Breast epithelium (tissue), 4 donors: ENCODE results near the gene C8G. TPM values are rescaled to one million over a fixed set of nuclear protein-coding genes. Genes with fewer than 3 reads are reported as not detected.

Source experiments
- DNase-seq, 2 donors: peaks; one replicate each; pipeline ENCODE4 v3.0.0-alpha.2; 2019; ENCODE audit warnings: low spot score in 2 of 2
- H3K27ac ChIP-seq, 2 donors: fragments of 200-600 bp; sonication (generic) in 1 of 2; one replicate each; pipeline ENCODE4 v1.5.1; 2016 to 2019; ENCODE audit warnings: mild to moderate bottlenecking in 1 of 2
- H3K27me3 ChIP-seq, 2 donors: fragments of 200-600 bp; sonication (generic) in 1 of 2; one replicate each; pipeline versions ENCODE4 v1.5.1 to v1.6.0; 2017 to 2019; ENCODE audit warnings: control low read depth in 1 of 2, mild to moderate bottlenecking in 1 of 2
- H3K36me3 ChIP-seq: fragments of 200-600 bp; one replicate; pipeline ENCODE4 v1.5.1; 2019
- H3K4me1 ChIP-seq, 2 donors: fragments of 200-600 bp; sonication (generic); one replicate each; pipeline ENCODE4 v1.5.1; 2016 to 2019; ENCODE audit warnings: control low read depth in 1 of 2
- H3K4me3 ChIP-seq, 3 donors: fragments of 200-600 bp; sonication (generic); 1 replicate in 2 of 3; 2 replicates in 1 of 3; pipeline ENCODE4 v1.5.1; 2016 to 2019; ENCODE audit warnings: mild to moderate bottlenecking in 3 of 3, moderate library complexity in 2 of 3
- H3K9me3 ChIP-seq, 2 donors: fragments of 200-600 bp; sonication (generic) in 1 of 2; one replicate each; pipeline ENCODE4 v1.5.1; 2016 to 2019; ENCODE audit warnings: control low read depth in 1 of 2
- CTCF ChIP-seq, 3 donors: fragments of 450-650 bp; IDR thresholded peaks; one replicate each; pipeline ENCODE4 v1.5.1; 2016 to 2017; ENCODE audit warnings: antibody characterized with exemption in 3 of 3, mild to moderate bottlenecking in 3 of 3, moderate library complexity in 3 of 3
- POLR2A ChIP-seq: fragments of 450-650 bp; IDR thresholded peaks from one replicate; pipeline ENCODE4 v1.6.1; 2016; ENCODE audit warnings: antibody characterized with exemption, mild to moderate bottlenecking, moderate library complexity
- POLR2AphosphoS5 ChIP-seq, 3 donors: sonication (generic); formaldehyde crosslinking; IDR thresholded peaks; one replicate each; pipeline ENCODE4 v1.6.1; 2017; ENCODE audit warnings: antibody characterized with exemption in 3 of 3
- intact Hi-C: fragments of 100-400 bp; cut with DNase I; formaldehyde crosslinking; loops from one replicate; pipeline ENCODE4 v1.15.1; 2023; ENCODE audit warnings: low total_unique reads
- total RNA-seq, 3 donors: library from RNA; depleted of rRNA; stranded (reverse); fragments of >200 nt; gene quantifications; one replicate each; pipeline ENCODE4 v1.1.0, GENCODE V29; 2016

C8G gene
- total RNA-seq, 3 donors from 2014 or later: not detected

GRCh38 chr9:136953771-136954269, 8.8 kb downstream of the C8G start:
- DNase-seq: no peak
- Histone ChIP-seq H3K4me3 (no peak overlapping the region), H3K9me3 (no peaks in the 10 kb centered on the region), H3K27me3 (no peaks in the 10 kb centered on the region), H3K27ac (no peak overlapping the region), H3K4me1 (peaks cover 0 to 7% of the 10 kb centered on the region in 2 donors), H3K36me3 (no peaks in the 10 kb centered on the region)
- intact Hi-C loops: no loop called here
- TF ChIP-seq POLR2AphosphoS5 (IDR thresholded peaks at IDR 0.05) (no peak), CTCF (IDR thresholded peaks at IDR 0.05) (no peak), POLR2A (no peak)

GRCh38 chr9:136954270-136955083, 9.4 kb downstream of the C8G start:
- no peak overlapping the region for H3K27ac ChIP-seq
- no peak overlapping the region for H3K4me3 ChIP-seq
- H3K4me1 ChIP-seq: peaks cover 0 to 1% of the 10 kb centered on the region in 2 donors
- no peaks in the 10 kb centered on the region for H3K9me3 ChIP-seq
- DNase-seq: no peak
- TF ChIP-seq POLR2A (no peak), CTCF (IDR thresholded peaks at IDR 0.05) (no peak)
- intact Hi-C loops: no loop called here
- no peaks in the 10 kb centered on the region for H3K27me3 ChIP-seq
- H3K36me3 ChIP-seq: no peaks in the 10 kb centered on the region

GRCh38 chr9:136955202-136955942, 10.3 kb downstream of the C8G start:
- DNase-seq: no peak
- Histone ChIP-seq H3K27me3 (no peaks in the 10 kb centered on the region), H3K9me3 (no peaks in the 10 kb centered on the region), H3K36me3 (no peaks in the 10 kb centered on the region), H3K27ac (no peak overlapping the region), H3K4me1 (no peaks in the 10 kb centered on the region), H3K4me3 (no peak overlapping the region)
- intact Hi-C loops: no loop called here
- TF ChIP-seq CTCF (IDR thresholded peaks at IDR 0.05): no peak

GRCh38 chr9:136955943-136956335, 10.9 kb downstream of the C8G start:
- Histone ChIP-seq H3K27ac (no peak overlapping the region), H3K4me1 (no peaks in the 10 kb centered on the region), H3K36me3 (no peaks in the 10 kb centered on the region), H3K4me3 (no peak overlapping the region), H3K27me3 (no peaks in the 10 kb centered on the region), H3K9me3 (no peaks in the 10 kb centered on the region)
- DNase-seq: no peak
- TF ChIP-seq CTCF (IDR thresholded peaks at IDR 0.05) (no peak), POLR2A (no peak), POLR2AphosphoS5 (IDR thresholded peaks at IDR 0.05) (no peak)
- intact Hi-C loops: no loop called here

- no peak for DNase-seq
- Histone ChIP-seq H3K9me3 (no peaks in the 10 kb centered on the region), H3K4me1 (no peaks in the 10 kb centered on the region), H3K36me3 (no peaks in the 10 kb centered on the region), H3K27ac (no peak overlapping the region), H3K27me3 (no peaks in the 10 kb centered on the region), H3K4me3 (no peak overlapping the region)
- intact Hi-C loops: no loop called here
- TF ChIP-seq CTCF (IDR thresholded peaks at IDR 0.05): no peak
- TF ChIP-seq POLR2AphosphoS5 (IDR thresholded peaks at IDR 0.05): no peak
Measured at GRCh38 chr9:136956604-136957003, 11.6 kb downstream of the C8G start.
